ENCODE results near the gene TMEM175.
"Not testable (repeated sequence)": the region's sequence is repeated elsewhere in the genome, so short reads cannot be mapped to it uniquely, and the experiment has no call there.

TMEM175 gene

GRCh38 chr4:917992-918391 lies 14.3 kb upstream of the TMEM175 start:
- no peak for DNase-seq

GRCh38 chr4:918591-918990 lies 13.7 kb upstream of the TMEM175 start:
- DNase-seq = not testable (repeated sequence)

DNA sequence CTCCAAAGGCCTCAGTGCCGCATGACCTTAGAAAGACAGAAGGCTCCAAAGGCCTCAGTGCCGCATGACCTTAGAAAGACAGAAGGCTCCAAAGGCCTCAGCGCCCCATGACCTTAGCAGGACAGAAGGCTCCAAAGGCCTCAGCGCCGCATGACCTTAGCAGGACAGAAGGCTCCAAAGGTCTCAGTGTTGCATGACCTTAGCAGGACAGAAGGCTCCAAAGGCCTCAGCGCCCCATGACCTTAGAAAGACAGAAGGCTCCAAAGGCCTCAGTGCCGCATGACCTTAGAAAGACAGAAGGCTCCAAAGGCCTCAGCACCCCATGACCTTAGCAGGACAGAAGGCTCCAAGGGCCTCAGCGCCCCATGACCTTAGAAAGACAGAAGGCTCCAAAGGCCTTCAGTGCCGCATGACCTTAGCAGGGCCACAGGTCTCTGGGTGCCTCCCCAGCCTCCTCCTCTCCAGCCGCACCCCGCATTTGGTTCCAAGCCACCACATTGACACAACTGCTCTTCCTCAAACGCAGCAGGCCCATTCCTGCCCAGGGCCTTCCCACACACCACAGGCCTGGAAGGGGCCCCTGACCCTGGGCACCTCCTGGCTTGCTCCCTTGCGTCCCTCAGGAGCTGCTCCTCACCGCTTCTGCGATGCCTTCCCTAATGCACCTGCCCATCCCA lies 13.1 kb upstream of the TMEM175 start:
- DNase-seq = not testable (repeated sequence)

- no peak for DNase-seq
These were observed 10.4 kb upstream of the TMEM175 start for GRCh38 chr4:921830-922331.

- DNase-seq = no peak
These were observed 7.9 kb upstream of the TMEM175 start for GRCh38 chr4:924107-925096.

- DNase-seq = no peak
These were observed 7.1 kb upstream of the TMEM175 start for GRCh38 chr4:925171-925570.

GRCh38 chr4:925771-926500 lies 6.3 kb upstream of the TMEM175 start:
- no peak for DNase-seq

DNA sequence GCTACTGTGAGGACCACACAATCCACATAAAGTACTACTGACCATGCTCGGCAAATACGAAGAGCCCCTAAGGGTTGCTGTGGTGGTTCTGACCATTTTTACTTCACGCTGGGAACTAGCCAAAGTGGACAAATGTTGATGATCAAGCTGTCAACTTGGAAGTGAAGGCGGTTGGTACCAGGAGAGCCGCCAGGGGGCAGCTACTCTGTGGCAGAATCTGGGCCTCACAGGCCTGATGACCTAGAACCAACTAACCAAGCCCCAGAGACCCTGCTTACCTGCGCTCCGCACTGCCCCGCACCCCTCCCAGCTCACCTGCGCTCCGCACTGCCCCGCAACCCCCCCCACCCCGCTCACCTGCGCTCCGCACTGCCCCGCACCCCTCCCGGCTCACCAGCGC lies 5.7 kb upstream of the TMEM175 start:
- no peak for DNase-seq

DNA sequence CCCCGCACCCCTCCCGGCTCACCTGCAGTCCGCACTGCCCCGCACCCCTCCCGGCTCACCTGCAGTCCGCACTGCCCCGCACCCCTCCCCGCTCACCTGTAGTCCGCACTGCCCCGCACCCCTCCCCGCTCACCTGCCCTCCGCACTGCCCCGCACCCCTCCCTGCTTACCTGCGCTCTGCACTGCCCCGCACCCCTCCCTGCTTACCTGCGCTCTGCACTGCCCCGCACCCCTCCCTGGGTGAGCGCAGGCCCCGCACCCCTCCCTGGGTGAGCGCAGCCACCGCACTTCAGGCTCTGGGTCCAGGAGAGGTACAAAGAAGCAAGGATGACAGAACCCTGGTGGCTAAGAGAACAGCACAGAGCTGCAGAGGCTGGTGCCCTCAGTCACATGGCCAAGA lies 4.7 kb upstream of the TMEM175 start:
- DNase-seq = not testable (repeated sequence)

- DNase-seq = no peak
These were observed 3.0 kb upstream of the TMEM175 start for GRCh38 chr4:929096-929765.

DNA sequence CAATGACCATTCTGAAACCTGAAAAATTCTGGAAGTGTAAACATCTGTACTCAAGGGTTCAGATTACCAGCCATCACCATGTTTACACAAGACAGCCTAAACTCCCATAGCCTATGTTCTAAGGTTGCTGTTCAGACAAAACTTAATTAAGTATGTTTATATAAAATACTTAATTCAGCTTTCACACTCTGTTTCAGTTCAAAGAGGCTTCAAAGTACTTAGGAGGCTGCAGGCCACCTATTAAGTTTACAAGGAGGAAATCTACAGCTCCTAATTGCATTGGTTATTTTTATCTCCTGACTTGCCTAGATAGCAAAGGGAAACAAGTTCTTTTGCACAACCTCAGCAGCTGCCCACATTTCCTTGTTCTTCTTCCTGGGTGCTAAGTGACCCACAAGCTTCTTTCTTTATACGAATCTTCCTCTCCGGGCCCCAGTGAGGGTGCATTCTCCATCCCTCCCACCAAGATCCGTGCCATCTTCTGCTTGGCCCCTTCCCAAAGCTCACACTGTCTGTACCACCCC lies 2.2 kb upstream of the TMEM175 start:
- no peak for DNase-seq

- no peak for DNase-seq
These were observed 1.4 kb upstream of the TMEM175 start for GRCh38 chr4:930827-931193.

GRCh38 chr4:931194-931959 lies 883 bp upstream of the TMEM175 start:
- peak; percentile 36 for DNase-seq

- peak; percentile 36 for DNase-seq
These were observed 432 bp downstream of the TMEM175 start for GRCh38 chr4:932713-933070.

DNA sequence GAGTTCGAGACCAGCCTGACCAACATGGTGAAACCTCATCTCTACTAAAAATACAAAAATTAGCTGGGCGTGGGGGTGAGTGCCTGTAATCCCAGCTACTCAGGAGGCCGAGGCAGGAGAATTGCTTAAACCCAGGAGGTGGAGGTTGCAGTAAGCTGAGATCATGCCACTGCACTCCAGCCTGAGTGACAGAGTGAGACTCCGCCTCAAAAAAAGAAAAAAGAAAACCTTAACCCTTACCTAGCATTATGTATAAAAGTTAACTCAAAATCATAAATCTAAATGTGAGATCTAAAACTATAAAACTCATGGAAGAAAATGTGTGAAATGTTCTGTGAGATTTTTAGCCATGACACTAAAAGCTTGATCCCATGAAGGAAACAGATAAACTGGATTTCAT lies 7.2 kb downstream of the TMEM175 start:
- DNase-seq = not testable (repeated sequence)

DNA sequence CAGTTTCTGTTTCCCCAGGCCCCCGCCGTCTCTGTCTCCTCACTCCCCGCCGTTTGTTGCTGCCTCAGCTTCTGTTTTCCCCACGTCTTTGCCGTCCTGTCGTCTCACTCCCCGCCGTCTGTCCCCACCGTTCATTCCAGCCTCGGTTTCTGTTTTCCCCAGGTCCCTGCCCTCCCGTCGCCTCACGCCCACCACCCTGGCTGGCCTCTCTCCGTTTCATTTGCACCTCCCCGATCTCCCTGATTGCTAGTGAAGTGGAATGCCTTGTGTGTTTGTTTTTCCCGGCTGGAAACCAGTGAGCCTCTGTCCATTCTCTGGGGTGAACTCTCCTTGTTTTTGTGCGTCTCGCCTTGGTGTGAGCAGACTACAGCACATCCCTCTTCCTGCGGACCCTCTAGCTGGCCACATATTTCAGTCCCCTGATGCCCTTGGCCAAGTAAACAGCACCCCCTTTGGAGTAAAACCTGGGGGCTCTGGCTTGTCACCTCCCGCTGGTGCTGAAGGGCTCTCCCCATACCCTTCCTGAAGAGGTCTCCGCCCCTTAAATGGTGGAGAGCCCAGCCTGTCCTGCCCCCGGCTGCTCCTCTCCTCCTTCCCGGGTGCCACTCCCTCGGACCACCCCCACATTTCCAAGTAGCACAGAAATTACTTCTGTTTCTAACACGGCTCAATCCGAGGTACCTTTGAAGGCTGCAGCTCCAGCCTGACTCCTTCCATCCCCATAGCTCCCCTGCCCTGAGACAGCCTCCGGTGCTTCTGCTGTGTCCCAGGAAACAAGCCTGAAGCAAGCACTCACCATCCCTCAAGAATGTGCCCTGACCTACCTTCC lies 13.2 kb downstream of the TMEM175 start:
- no peak for DNase-seq

DNA sequence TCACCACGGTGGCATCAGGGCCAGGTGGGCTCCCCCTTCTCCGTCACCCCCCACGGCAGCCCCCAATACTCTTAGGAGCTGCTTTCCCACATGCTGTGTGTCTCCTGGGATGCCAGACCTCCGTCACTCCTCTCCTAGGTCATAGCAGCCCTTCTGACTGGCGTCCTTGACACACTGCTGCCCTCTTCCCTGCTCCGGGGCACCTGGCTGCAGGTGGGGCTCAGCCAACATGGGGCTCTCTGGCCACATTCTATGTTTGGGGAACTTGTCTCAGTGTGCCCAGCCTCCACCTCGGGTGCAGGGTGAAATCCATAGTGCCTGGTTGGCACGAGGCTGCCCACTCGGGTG lies 13.8 kb downstream of the TMEM175 start:
- DNase-seq = no peak

- no peak for DNase-seq
These were observed 14.5 kb downstream of the TMEM175 start for GRCh38 chr4:946517-947471.

- DNase-seq = no peak
These were observed 15.3 kb downstream of the TMEM175 start for GRCh38 chr4:947491-947971.

All from NCI-H146 (cell line).